Endothelial cell (in vitro differentiated cells): ENCODE measurements around the gene MCM10. TPM values are rescaled to one million over a fixed set of nuclear protein-coding genes. Genes with fewer than 3 reads are reported as not detected.

ENCODE experiments used
- DNase-seq: peaks from one replicate; pipeline ENCODE4 v3.0.0; 2021; ENCODE audit warnings: low spot score
- H3K27ac Mint-ChIP-seq: one replicate; pipeline ENCODE4 v1.8.0; 2021; ENCODE audit warnings: mixed read lengths, inconsistent platforms; ENCODE audit not compliant: unreplicated experiment
- H3K27me3 Mint-ChIP-seq: one replicate; pipeline ENCODE4 v1.8.0; 2021; ENCODE audit warnings: mild to moderate bottlenecking, moderate library complexity, mixed read lengths, inconsistent platforms; ENCODE audit not compliant: unreplicated experiment
- H3K36me3 Mint-ChIP-seq: one replicate; pipeline ENCODE4 v1.8.0; 2021; ENCODE audit warnings: mild to moderate bottlenecking, low read depth, mixed read lengths, inconsistent platforms; ENCODE audit not compliant: unreplicated experiment
- H3K4me1 Mint-ChIP-seq: one replicate; pipeline ENCODE4 v1.8.0; 2021; ENCODE audit warnings: mild to moderate bottlenecking, mixed read lengths, inconsistent platforms; ENCODE audit not compliant: unreplicated experiment
- H3K4me3 Mint-ChIP-seq: one replicate; pipeline ENCODE4 v1.8.0; 2021; ENCODE audit warnings: mild to moderate bottlenecking, mixed read lengths, inconsistent platforms; ENCODE audit not compliant: unreplicated experiment
- H3K9me3 Mint-ChIP-seq: one replicate; pipeline ENCODE4 v1.8.0; 2021; ENCODE audit warnings: mixed read lengths, inconsistent platforms; ENCODE audit not compliant: unreplicated experiment
- CTCF ChIP-seq: fragments of 200-600 bp; sonication (generic); IDR thresholded peaks from one replicate; pipeline ENCODE4 v1.5.0; 2021; ENCODE audit warnings: antibody characterized with exemption; ENCODE audit not compliant: unreplicated experiment
- total RNA-seq: library from RNA; stranded (reverse); fragmentation: NEBNext Ultra II Directional; extraction: Animal tissue kit (Norgen Biotek cat#: 25700); gene quantifications from one replicate; pipeline ENCODE4 v1.2.1, GENCODE V29; 2021; ENCODE audit not compliant: unreplicated experiment

Gene MCM10
- total RNA-seq, 1 donor from 2014 or later = 7.0 TPM

- H3K27ac Mint-ChIP-seq = no peak overlapping the region
- peaks cover 18% of the 10 kb centered on the region for H3K36me3 Mint-ChIP-seq
These were observed 42.5 kb upstream of the MCM10 start for GRCh38 chr10:13118784-13119410.

GRCh38 chr10:13120786-13121499, 40.4 kb upstream of the MCM10 start:
- H3K27me3 Mint-ChIP-seq = no peaks in the 10 kb centered on the region

More at GRCh38 chr10:13118784-13119410, 42.5 kb upstream of the MCM10 start:
- DNase-seq = no peak
- no peak overlapping the region for H3K4me3 Mint-ChIP-seq
- TF ChIP-seq CTCF = no peak
- H3K4me1 Mint-ChIP-seq = no peaks in the 10 kb centered on the region
- H3K9me3 Mint-ChIP-seq = no peaks in the 10 kb centered on the region
- H3K27me3 Mint-ChIP-seq = no peaks in the 10 kb centered on the region

GRCh38 chr10:13121500-13121854, 39.9 kb upstream of the MCM10 start:
- H3K36me3 Mint-ChIP-seq = peaks cover 14% of the 10 kb centered on the region
- no peaks in the 10 kb centered on the region for H3K27me3 Mint-ChIP-seq
- H3K4me3 Mint-ChIP-seq = no peak overlapping the region
- H3K4me1 Mint-ChIP-seq = no peaks in the 10 kb centered on the region
- no peak overlapping the region for H3K27ac Mint-ChIP-seq
- no peak for DNase-seq
- TF ChIP-seq CTCF = no peak
- no peaks in the 10 kb centered on the region for H3K9me3 Mint-ChIP-seq

More at GRCh38 chr10:13120786-13121499, 40.4 kb upstream of the MCM10 start:
- no peaks in the 10 kb centered on the region for H3K4me1 Mint-ChIP-seq
- no peaks in the 10 kb centered on the region for H3K9me3 Mint-ChIP-seq
- no peak overlapping the region for H3K4me3 Mint-ChIP-seq
- TF ChIP-seq CTCF = no peak
- peaks cover 14% of the 10 kb centered on the region for H3K36me3 Mint-ChIP-seq
- no peak overlapping the region for H3K27ac Mint-ChIP-seq
- no peak for DNase-seq

- no peak overlapping the region for H3K27ac Mint-ChIP-seq
- no peaks in the 10 kb centered on the region for H3K4me1 Mint-ChIP-seq
- H3K36me3 Mint-ChIP-seq = peaks cover 19% of the 10 kb centered on the region
- no peaks in the 10 kb centered on the region for H3K9me3 Mint-ChIP-seq
- H3K4me3 Mint-ChIP-seq = no peak overlapping the region
- DNase-seq = no peak
- TF ChIP-seq CTCF = no peak
- H3K27me3 Mint-ChIP-seq = peaks cover 2% of the 10 kb centered on the region
These were observed 24.7 kb upstream of the MCM10 start for GRCh38 chr10:13136651-13137050.

- no peak for TF ChIP-seq CTCF
- H3K9me3 Mint-ChIP-seq = no peaks in the 10 kb centered on the region
- H3K4me3 Mint-ChIP-seq = no peak overlapping the region
- H3K36me3 Mint-ChIP-seq = peaks cover 11% of the 10 kb centered on the region
- H3K4me1 Mint-ChIP-seq = no peaks in the 10 kb centered on the region
- H3K27me3 Mint-ChIP-seq = no peaks in the 10 kb centered on the region
- no peak overlapping the region for H3K27ac Mint-ChIP-seq
- no peak for DNase-seq
These were observed 22.2 kb upstream of the MCM10 start for GRCh38 chr10:13139150-13139549.
